K562 (cell line): ENCODE results near the gene UBE2L3. TPM values are rescaled to one million over a fixed set of nuclear protein-coding genes. Genes with fewer than 3 reads are reported as not detected.

Experiments
- CBFB ChIP-seq: sonication (generic); formaldehyde crosslinking; IDR thresholded peaks from 2 replicates; pipeline ENCODE4 v1.4.0; 2020; ENCODE audit warnings: mild to moderate bottlenecking, missing genetic modification reagents
- CBX5 ChIP-seq: IDR thresholded peaks from 2 replicates; pipeline ENCODE4 v1.6.1; 2014; ENCODE audit warnings: low read depth, borderline replicate concordance
- CHD1 ChIP-seq: fragments of 200-600 bp; sonication (generic); IDR thresholded peaks from one replicate; pipeline ENCODE4 v1.6.1; 2012; ENCODE audit warnings: mild to moderate bottlenecking, moderate library complexity, low read length, inconsistent platforms
- NEUROD1 ChIP-seq: fragments of 150-350 bp; IDR thresholded peaks from 2 replicates; pipeline ENCODE4 v1.6.1; 2014; ENCODE audit warnings: borderline replicate concordance, low read length, low read depth; ENCODE audit not compliant: partially characterized antibody
- SRSF9 ChIP-seq: fragments of 200-400 bp; formaldehyde crosslinking; IDR thresholded peaks from 2 replicates; pipeline ENCODE4 v1.6.1; 2017; ENCODE audit warnings: low read depth, low read length, borderline replicate concordance
- TCF7L2 ChIP-seq: fragments of 150-350 bp; IDR thresholded peaks from 2 replicates; pipeline ENCODE4 v1.6.1; 2016; ENCODE audit warnings: low read depth, mild to moderate bottlenecking, low read length, moderate library complexity
- XRCC5 ChIP-seq: fragments of 200-400 bp; formaldehyde crosslinking; IDR thresholded peaks from 2 replicates; pipeline ENCODE4 v1.6.1; 2017; ENCODE audit warnings: low read depth, mild to moderate bottlenecking, low read length
- polyA plus RNA-seq, 8 experiments: library from polyadenylated mRNA; depleted of rRNA in 4 of 8; stranded (reverse) in 5 of 8; unstranded in 3 of 8; fragments of >200 nt; fragmentation: Nextera tagmentation in 2 of 8; fragmentation: Illumina TruSeq in 1 of 8; extraction: Ambion mirVana in 2 of 8; extraction: Trizol in 1 of 8; gene quantifications; 2 replicates each; pipeline versions ENCODE4 v1.2.1 to v1.2.3, GENCODE V29; 2011 to 2014; ENCODE audit warnings: inconsistent platforms in 1 of 8, missing spikeins in 1 of 8
- total RNA-seq, 7 experiments: library from RNA; depleted of rRNA in 6 of 7; stranded (reverse); fragments of >200 nt in 6 of 7; fragmentation: Illumina TruSeq in 2 of 7; extraction: Trizol in 2 of 7; gene quantifications; 2 replicates each; pipeline versions ENCODE4 v1.2.1 to v1.2.3, GENCODE V29; 2011 to 2021; ENCODE audit warnings: low replicate concordance in 1 of 7
- TF ChIP-seq, protein P1 (sequence below): fragments of 450-650 bp; IDR thresholded peaks from 2 replicates; pipeline ENCODE4 v1.6.1; 2017; ENCODE audit warnings: mild to moderate bottlenecking, moderate library complexity
- TF ChIP-seq, protein P2 (sequence below): fragments of 450-650 bp; IDR thresholded peaks from 2 replicates; pipeline ENCODE4 v1.6.1; 2016; ENCODE audit warnings: missing biosample characterization, missing genetic modification characterization
- TF ChIP-seq, protein P3 (sequence below): IDR thresholded peaks from 3 replicates; pipeline ENCODE4 v1.6.1; 2011; ENCODE audit warnings: borderline replicate concordance, mild to moderate bottlenecking, moderate library complexity; ENCODE audit not compliant: insufficient read length; ENCODE audit errors: extremely low read depth
- TF ChIP-seq, protein P4 (sequence below): sonication (generic); IDR thresholded peaks from 2 replicates; pipeline ENCODE4 v1.6.1; 2016
- TF ChIP-seq, protein P5 (sequence below): fragments of 450-650 bp; IDR thresholded peaks from 2 replicates; pipeline ENCODE4 v1.6.1; 2016; ENCODE audit warnings: mild to moderate bottlenecking
- TF ChIP-seq, protein P6 (sequence below): fragments of 250-450 bp; sonication (Bioruptor Pico); IDR thresholded peaks from 2 replicates; pipeline ENCODE4 v1.5.0; 2021; ENCODE audit warnings: mild to moderate bottlenecking, moderate library complexity

UBE2L3 gene
- total and polyA plus RNA-seq, 9 of the 15 experiments (the other 6 are each of a cell fraction or from before 2014, with no cell fraction given) = 215 to 625 (median 285) TPM

DNA sequence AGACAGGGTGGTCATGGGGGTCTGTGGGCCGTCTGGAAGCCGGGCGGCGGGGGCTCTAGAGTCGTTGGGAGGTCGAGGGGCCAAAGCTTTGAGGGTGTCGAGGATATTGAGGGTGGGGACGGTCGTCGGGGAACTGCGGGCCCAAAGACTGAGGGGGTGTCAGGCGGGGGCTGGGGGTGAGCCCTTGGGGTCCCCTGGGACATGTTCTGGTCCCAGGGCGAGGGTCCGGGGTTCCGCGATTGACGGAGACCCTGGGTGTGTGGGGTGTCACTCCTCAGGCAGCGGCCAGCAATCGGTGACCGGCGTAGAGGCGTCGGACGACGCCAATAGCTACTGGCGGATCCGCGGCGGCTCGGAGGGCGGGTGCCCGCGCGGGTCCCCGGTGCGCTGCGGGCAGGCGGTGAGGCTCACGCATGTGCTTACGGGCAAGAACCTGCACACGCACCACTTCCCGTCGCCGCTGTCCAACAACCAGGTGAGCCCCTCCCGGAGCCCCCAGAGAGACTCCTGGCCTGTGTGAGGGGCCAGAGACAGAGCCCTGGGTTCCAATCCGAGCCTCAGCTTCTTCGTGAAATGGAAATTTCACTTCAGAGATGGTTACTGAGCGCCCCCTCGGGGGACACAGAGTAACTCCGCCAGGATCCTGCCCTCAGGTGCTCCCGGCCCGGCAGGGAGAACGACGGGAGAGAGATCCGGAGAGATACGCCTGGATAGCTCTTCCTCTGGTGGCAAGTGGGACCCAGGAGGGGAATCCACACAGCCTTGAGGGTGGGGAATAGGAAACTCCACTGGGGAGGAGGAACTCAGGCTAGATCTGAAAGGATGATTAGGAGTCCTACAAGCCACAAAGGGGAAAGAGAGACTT, 75.3 kb downstream of the UBE2L3 start (continued):
- TF ChIP-seq TCF7L2 (0 out of 2 replicates have a peak, but pooled peaks have one; percentile 43), CHD1 (peak; percentile 99), SRSF9 (no peak), CBFB (no peak), CBX5 (no peak), NEUROD1 (peak; percentile 90), XRCC5 (no peak)
- TF ChIP-seq, protein P1, sequence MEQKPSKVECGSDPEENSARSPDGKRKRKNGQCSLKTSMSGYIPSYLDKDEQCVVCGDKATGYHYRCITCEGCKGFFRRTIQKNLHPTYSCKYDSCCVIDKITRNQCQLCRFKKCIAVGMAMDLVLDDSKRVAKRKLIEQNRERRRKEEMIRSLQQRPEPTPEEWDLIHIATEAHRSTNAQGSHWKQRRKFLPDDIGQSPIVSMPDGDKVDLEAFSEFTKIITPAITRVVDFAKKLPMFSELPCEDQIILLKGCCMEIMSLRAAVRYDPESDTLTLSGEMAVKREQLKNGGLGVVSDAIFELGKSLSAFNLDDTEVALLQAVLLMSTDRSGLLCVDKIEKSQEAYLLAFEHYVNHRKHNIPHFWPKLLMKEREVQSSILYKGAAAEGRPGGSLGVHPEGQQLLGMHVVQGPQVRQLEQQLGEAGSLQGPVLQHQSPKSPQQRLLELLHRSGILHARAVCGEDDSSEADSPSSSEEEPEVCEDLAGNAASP = no peak
- TF ChIP-seq, protein P2, sequence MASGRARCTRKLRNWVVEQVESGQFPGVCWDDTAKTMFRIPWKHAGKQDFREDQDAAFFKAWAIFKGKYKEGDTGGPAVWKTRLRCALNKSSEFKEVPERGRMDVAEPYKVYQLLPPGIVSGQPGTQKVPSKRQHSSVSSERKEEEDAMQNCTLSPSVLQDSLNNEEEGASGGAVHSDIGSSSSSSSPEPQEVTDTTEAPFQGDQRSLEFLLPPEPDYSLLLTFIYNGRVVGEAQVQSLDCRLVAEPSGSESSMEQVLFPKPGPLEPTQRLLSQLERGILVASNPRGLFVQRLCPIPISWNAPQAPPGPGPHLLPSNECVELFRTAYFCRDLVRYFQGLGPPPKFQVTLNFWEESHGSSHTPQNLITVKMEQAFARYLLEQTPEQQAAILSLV (tag) = no peak
- TF ChIP-seq, protein P3, sequence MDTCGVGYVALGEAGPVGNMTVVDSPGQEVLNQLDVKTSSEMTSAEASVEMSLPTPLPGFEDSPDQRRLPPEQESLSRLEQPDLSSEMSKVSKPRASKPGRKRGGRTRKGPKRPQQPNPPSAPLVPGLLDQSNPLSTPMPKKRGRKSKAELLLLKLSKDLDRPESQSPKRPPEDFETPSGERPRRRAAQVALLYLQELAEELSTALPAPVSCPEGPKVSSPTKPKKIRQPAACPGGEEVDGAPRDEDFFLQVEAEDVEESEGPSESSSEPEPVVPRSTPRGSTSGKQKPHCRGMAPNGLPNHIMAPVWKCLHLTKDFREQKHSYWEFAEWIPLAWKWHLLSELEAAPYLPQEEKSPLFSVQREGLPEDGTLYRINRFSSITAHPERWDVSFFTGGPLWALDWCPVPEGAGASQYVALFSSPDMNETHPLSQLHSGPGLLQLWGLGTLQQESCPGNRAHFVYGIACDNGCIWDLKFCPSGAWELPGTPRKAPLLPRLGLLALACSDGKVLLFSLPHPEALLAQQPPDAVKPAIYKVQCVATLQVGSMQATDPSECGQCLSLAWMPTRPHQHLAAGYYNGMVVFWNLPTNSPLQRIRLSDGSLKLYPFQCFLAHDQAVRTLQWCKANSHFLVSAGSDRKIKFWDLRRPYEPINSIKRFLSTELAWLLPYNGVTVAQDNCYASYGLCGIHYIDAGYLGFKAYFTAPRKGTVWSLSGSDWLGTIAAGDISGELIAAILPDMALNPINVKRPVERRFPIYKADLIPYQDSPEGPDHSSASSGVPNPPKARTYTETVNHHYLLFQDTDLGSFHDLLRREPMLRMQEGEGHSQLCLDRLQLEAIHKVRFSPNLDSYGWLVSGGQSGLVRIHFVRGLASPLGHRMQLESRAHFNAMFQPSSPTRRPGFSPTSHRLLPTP = no peak
- TF ChIP-seq, protein P4, sequence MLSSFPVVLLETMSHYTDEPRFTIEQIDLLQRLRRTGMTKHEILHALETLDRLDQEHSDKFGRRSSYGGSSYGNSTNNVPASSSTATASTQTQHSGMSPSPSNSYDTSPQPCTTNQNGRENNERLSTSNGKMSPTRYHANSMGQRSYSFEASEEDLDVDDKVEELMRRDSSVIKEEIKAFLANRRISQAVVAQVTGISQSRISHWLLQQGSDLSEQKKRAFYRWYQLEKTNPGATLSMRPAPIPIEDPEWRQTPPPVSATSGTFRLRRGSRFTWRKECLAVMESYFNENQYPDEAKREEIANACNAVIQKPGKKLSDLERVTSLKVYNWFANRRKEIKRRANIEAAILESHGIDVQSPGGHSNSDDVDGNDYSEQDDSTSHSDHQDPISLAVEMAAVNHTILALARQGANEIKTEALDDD = no peak
- TF ChIP-seq, protein P5, sequence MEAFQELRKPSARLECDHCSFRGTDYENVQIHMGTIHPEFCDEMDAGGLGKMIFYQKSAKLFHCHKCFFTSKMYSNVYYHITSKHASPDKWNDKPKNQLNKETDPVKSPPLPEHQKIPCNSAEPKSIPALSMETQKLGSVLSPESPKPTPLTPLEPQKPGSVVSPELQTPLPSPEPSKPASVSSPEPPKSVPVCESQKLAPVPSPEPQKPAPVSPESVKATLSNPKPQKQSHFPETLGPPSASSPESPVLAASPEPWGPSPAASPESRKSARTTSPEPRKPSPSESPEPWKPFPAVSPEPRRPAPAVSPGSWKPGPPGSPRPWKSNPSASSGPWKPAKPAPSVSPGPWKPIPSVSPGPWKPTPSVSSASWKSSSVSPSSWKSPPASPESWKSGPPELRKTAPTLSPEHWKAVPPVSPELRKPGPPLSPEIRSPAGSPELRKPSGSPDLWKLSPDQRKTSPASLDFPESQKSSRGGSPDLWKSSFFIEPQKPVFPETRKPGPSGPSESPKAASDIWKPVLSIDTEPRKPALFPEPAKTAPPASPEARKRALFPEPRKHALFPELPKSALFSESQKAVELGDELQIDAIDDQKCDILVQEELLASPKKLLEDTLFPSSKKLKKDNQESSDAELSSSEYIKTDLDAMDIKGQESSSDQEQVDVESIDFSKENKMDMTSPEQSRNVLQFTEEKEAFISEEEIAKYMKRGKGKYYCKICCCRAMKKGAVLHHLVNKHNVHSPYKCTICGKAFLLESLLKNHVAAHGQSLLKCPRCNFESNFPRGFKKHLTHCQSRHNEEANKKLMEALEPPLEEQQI = no peak
- TF ChIP-seq, protein P6, sequence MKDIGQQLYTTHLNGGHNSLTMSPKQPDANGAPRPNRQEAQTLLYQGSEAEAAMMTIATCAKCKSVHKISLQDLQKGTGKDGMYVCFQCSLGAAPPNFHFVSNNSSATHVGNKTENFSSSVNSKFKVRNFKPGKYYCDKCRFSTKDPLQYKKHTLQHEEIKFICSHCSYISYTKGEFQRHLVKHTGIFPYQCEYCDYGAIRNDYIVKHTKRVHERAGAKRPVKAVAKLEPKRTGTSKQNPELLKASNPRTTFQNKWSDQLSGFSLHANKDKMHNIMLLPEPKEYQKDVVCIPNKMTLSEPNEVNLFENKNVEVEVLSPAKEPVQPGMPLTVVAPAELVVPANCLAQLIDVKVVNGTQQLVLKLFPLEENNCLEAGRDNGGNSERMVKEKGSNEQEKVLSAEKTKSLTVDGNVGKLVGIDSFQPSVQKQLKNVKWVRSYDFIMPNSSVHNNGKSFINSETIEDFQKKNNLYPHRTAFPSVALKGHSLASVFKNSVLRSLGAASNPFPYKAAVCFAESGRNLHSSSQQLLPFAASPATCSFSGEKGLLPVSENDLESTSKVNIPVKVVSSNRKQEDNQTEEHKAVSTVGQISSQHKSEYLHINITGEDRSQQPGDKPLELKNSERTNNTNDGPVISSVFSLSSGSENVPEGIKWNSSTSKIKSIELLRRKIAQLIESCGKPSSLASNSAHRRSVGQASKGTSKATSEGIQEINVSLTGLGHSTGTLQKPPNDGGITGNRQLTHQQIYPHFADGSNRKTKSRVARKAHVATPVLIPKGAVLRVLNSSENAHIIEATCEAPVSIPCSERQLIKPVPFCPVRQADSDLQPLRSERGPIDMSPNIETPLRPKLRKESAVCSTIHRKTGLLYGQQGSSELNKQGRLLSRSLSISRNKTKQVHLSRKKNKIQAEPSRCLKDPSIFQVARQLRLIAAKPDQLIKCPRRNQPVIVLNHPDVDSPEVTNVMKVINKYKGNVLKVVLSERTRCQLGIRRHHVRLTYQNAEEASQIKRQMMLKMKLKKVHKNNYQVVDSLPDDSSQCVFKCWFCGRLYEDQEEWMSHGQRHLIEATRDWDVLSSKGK (CRISPR knock-in tag) = no peak
